H9 (cell line): ENCODE measurements around the gene ANKRD13A. TPM values are rescaled to one million over a fixed set of nuclear protein-coding genes. Genes with fewer than 3 reads are reported as not detected.

Experiments used
- DNase-seq: peaks from one replicate; pipeline ENCODE4 v3.0.0-alpha.2; 2017
- H2AFZ ChIP-seq: one replicate; pipeline ENCODE4 v1.6.1; 2013; ENCODE audit warnings: mild to moderate bottlenecking, low read length, control low read depth, moderate library complexity
- H2AK5ac ChIP-seq: 2 replicates; pipeline ENCODE4 v1.6.1; 2013; ENCODE audit warnings: low read length, control low read depth, mixed read lengths; ENCODE audit not compliant: insufficient read length
- H2BK120ac ChIP-seq: one replicate; pipeline ENCODE4 v1.6.1; 2013; ENCODE audit warnings: low read depth, mild to moderate bottlenecking, low read length, control low read depth, inconsistent platforms; ENCODE audit not compliant: poor library complexity, severe bottlenecking
- H2BK12ac ChIP-seq: 2 replicates; pipeline ENCODE4 v1.6.1; 2013; ENCODE audit warnings: low read length, control low read depth, mixed read lengths, low read depth; ENCODE audit not compliant: insufficient read length
- H2BK15ac ChIP-seq: 2 replicates; pipeline ENCODE4 v1.6.1; 2013; ENCODE audit warnings: low read depth, low read length, control low read depth
- H2BK20ac ChIP-seq: one replicate; pipeline ENCODE4 v1.6.1; 2013; ENCODE audit warnings: low read depth, mild to moderate bottlenecking, low read length, control low read depth, inconsistent platforms; ENCODE audit not compliant: poor library complexity, severe bottlenecking
- H2BK5ac ChIP-seq: 2 replicates; pipeline ENCODE4 v1.6.1; 2013; ENCODE audit warnings: low read length, control low read depth, mixed read lengths; ENCODE audit not compliant: insufficient read length
- H3K14ac ChIP-seq: 2 replicates; pipeline ENCODE4 v1.6.1; 2013; ENCODE audit warnings: low read length, control low read depth; ENCODE audit not compliant: insufficient read depth
- H3K18ac ChIP-seq: 2 replicates; pipeline ENCODE4 v1.6.1; 2013; ENCODE audit warnings: low read depth, mild to moderate bottlenecking, mixed read lengths, low read length, control low read depth; ENCODE audit not compliant: insufficient read length
- H3K23ac ChIP-seq: 2 replicates; pipeline ENCODE4 v1.6.1; 2013; ENCODE audit warnings: low read length, control low read depth, mixed read lengths, low read depth; ENCODE audit not compliant: insufficient read length
- H3K23me2 ChIP-seq: 2 replicates; pipeline ENCODE4 v1.6.1; 2013; ENCODE audit warnings: low read depth, mild to moderate bottlenecking, mixed read lengths, low read length, control low read depth; ENCODE audit not compliant: insufficient read length, poor library complexity, severe bottlenecking
- H3K27ac ChIP-seq: 2 replicates; pipeline ENCODE4 v1.5.1; 2013; ENCODE audit warnings: low read length, control low read depth, mixed read lengths, low read depth; ENCODE audit not compliant: insufficient read length
- H3K27me3 ChIP-seq: 2 replicates; pipeline ENCODE4 v1.6.1; 2013; ENCODE audit warnings: low read length, control low read depth, inconsistent platforms; ENCODE audit not compliant: insufficient read depth
- H3K4ac ChIP-seq: 2 replicates; pipeline ENCODE4 v1.6.1; 2013; ENCODE audit warnings: low read depth, mild to moderate bottlenecking, control low read depth, inconsistent platforms, low read length, moderate library complexity
- H3K4me1 ChIP-seq: 2 replicates; pipeline ENCODE4 v1.6.1; 2013; ENCODE audit warnings: low read length, control low read depth, inconsistent platforms; ENCODE audit not compliant: insufficient read depth
- H3K4me2 ChIP-seq: 2 replicates; pipeline ENCODE4 v1.6.1; 2013; ENCODE audit warnings: low read length, control low read depth, mixed read lengths; ENCODE audit not compliant: insufficient read length, insufficient read depth
- H3K56ac ChIP-seq: 2 replicates; pipeline ENCODE4 v1.6.1; 2013; ENCODE audit warnings: low read depth, mild to moderate bottlenecking, mixed read lengths, low read length, control low read depth; ENCODE audit not compliant: insufficient read length
- H3K79me1 ChIP-seq: 2 replicates; pipeline ENCODE4 v1.6.1; 2013; ENCODE audit warnings: low read depth, mild to moderate bottlenecking, moderate library complexity, low read length, control low read depth, inconsistent platforms; ENCODE audit not compliant: insufficient read depth, poor library complexity, severe bottlenecking
- H3K79me2 ChIP-seq: 2 replicates; pipeline ENCODE4 v1.6.1; 2013; ENCODE audit warnings: low read length, control low read depth, inconsistent platforms; ENCODE audit not compliant: insufficient read depth
- H3K9ac ChIP-seq: 2 replicates; pipeline ENCODE4 v1.6.1; 2013; ENCODE audit warnings: low read length, control low read depth, mixed read lengths; ENCODE audit not compliant: insufficient read length; ENCODE audit errors: extremely low read depth
- H3K9me3 ChIP-seq: one replicate; pipeline ENCODE4 v1.6.1; 2013; ENCODE audit warnings: low read depth, low read length, inconsistent platforms; ENCODE audit not compliant: control insufficient read depth
- H3T11ph ChIP-seq: one replicate; pipeline ENCODE4 v1.6.1; 2013; ENCODE audit warnings: mild to moderate bottlenecking, low read length, control low read depth, inconsistent platforms
- H4K20me1 ChIP-seq: one replicate; pipeline ENCODE4 v1.6.1; 2013; ENCODE audit not compliant: control insufficient read depth, insufficient read length, insufficient read depth
- H4K5ac ChIP-seq: 2 replicates; pipeline ENCODE4 v1.6.1; 2013; ENCODE audit warnings: low read depth, mild to moderate bottlenecking, mixed read lengths, low read length, control low read depth; ENCODE audit not compliant: insufficient read length
- H4K8ac ChIP-seq: replicated peaks from 2 replicates; pipeline ENCODE4 v1.6.1; 2013; ENCODE audit warnings: low read length, control low read depth, mixed read lengths, low read depth; ENCODE audit not compliant: insufficient read length
- H4K91ac ChIP-seq: 2 replicates; pipeline ENCODE4 v1.6.1; 2013; ENCODE audit warnings: low read depth, mild to moderate bottlenecking, moderate library complexity, mixed read lengths, low read length, control low read depth; ENCODE audit not compliant: insufficient read length
- H3K27ac Mint-ChIP-seq, 3 experiments: 2 replicates in 2 of 3; 3 replicates in 1 of 3; pipeline ENCODE4 v1.8.0; 2020 to 2021; ENCODE audit warnings: mixed read lengths in 3 of 3, mild to moderate bottlenecking in 1 of 3, moderate library complexity in 1 of 3
- H3K27me3 Mint-ChIP-seq: 2 replicates; pipeline ENCODE4 v1.8.0; 2021; ENCODE audit warnings: low read depth, mild to moderate bottlenecking, moderate library complexity, mixed read lengths
- H3K36me3 Mint-ChIP-seq, 3 experiments: 2 replicates in 2 of 3; 3 replicates in 1 of 3; pipeline ENCODE4 v1.8.0; 2020 to 2021; ENCODE audit warnings: low read depth in 3 of 3, mixed read lengths in 3 of 3; ENCODE audit not compliant: insufficient read depth in 1 of 3
- H3K4me1 Mint-ChIP-seq, 2 experiments: 2 replicates each; pipeline ENCODE4 v1.8.0; 2020; ENCODE audit warnings: mixed read lengths in 2 of 2
- H3K4me3 Mint-ChIP-seq, 2 experiments: 2 replicates in 1 of 2; 3 replicates in 1 of 2; pipeline ENCODE4 v1.8.0; 2020 to 2021; ENCODE audit warnings: mild to moderate bottlenecking in 2 of 2, mixed read lengths in 2 of 2, moderate library complexity in 1 of 2
- H3K9me3 Mint-ChIP-seq, 2 experiments: 2 replicates in 1 of 2; 3 replicates in 1 of 2; pipeline ENCODE4 v1.8.0; 2020; ENCODE audit warnings: mild to moderate bottlenecking in 2 of 2, mixed read lengths in 2 of 2, moderate library complexity in 1 of 2
- CTCF ChIP-seq: fragments of 200-600 bp; sonication (generic); conservative IDR thresholded peaks from 3 replicates; pipeline ENCODE4 v1.8.0; 2021; ENCODE audit warnings: antibody characterized with exemption, mild to moderate bottlenecking
- WGBS: extraction: QIAGEN DNeasy Blood & Tissue Kit; methylation state at CpG from one replicate; pipeline ENCODE4 v1.1.7; 2013; ENCODE audit warnings: missing lambda C conversion rate, low lambda C conversion rate, mixed read lengths; ENCODE audit not compliant: insufficient read length; ENCODE audit errors: extremely low coverage; 5-methylcytosine and 5-hydroxymethylcytosine counted together
- total RNA-seq: library from RNA; stranded (reverse); gene quantifications from 2 replicates; pipeline ENCODE4 v1.2.1, GENCODE V29; 2021

ANKRD13A gene
- total RNA-seq, 1 experiment from 2014 or later, result 18.0 TPM

- Mint-ChIP-seq H3K27me3 (no peaks in the 10 kb centered on the region), H3K4me1 (no peaks in the 10 kb centered on the region), H3K9me3 (no peaks in the 10 kb centered on the region), H3K4me3 (no peak overlapping the region; a peak in 1 of 5 replicates), H3K36me3 (peaks cover 7 to 42% (median 24%) of the 10 kb centered on the region in 3 experiments; a peak in 6 of 7 replicates), H3K27ac (no peak overlapping the region; a peak in 1 of 7 replicates)
- Histone ChIP-seq H3K9me3 (no peaks in the 10 kb centered on the region), H3K27me3 (no peaks in the 10 kb centered on the region), H4K20me1 (no peaks in the 10 kb centered on the region), H4K91ac (no peak overlapping the region), H3K4ac (no peak overlapping the region), H2BK120ac (no peak overlapping the region), H2BK5ac (no peak overlapping the region), H2BK20ac (no peak overlapping the region), H3K9ac (no peak overlapping the region), H3K23me2 (no peaks in the 10 kb centered on the region), H3K4me2 (no peak overlapping the region), H3K18ac (no peak overlapping the region), H3T11ph (no peak overlapping the region), H3K4me1 (no peaks in the 10 kb centered on the region), H3K23ac (no peak overlapping the region), H4K8ac (no peak overlapping the region), H2BK12ac (no peak overlapping the region), H4K5ac (no peak overlapping the region), H3K56ac (no peak overlapping the region), H2BK15ac (no peak overlapping the region), H3K14ac (no peak overlapping the region), H3K79me2 (no peaks in the 10 kb centered on the region), H3K79me1 (no peaks in the 10 kb centered on the region), H2AFZ (no peak overlapping the region), H3K27ac (no peak overlapping the region), H2AK5ac (no peak overlapping the region)
- no peak for DNase-seq
- WGBS, result no CpG with 5 or more reads among the region's 7 CpGs
- no peak for TF ChIP-seq CTCF
Observed at GRCh38 chr12:109958374-109958773, 40.9 kb upstream of the ANKRD13A start.
